Cardiac muscle cell (in vitro differentiated cells and primary cell): ENCODE results near the gene SPATA9. TPM values are rescaled to one million over a fixed set of nuclear protein-coding genes. Genes with fewer than 3 reads are reported as not detected.
A peak's percentile ranks its signal among the peaks of the same experiment; 100 is the strongest.
"Not testable (repeated sequence)": the region's sequence is repeated elsewhere in the genome, so short reads cannot be mapped to it uniquely, and the experiment has no call there.

ENCODE experiments used
- DNase-seq, 2 donors: peaks; one replicate each; pipeline versions ENCODE4 v3.0.0 to v3.0.0-alpha.2; 2010 to 2017; ENCODE audit warnings: low read depth in 1 of 2, low spot score in 1 of 2
- H3K27ac ChIP-seq: fragments of 200-600 bp; sonication (generic); 2 replicates; pipeline ENCODE4 v1.5.1; 2016
- H3K27me3 ChIP-seq: fragments of 200-600 bp; sonication (generic); 2 replicates; pipeline ENCODE4 v1.6.0; 2016; ENCODE audit warnings: control low read depth
- H3K36me3 ChIP-seq: fragments of 200-600 bp; sonication (generic); 2 replicates; pipeline ENCODE4 v1.5.1; 2016; ENCODE audit warnings: control low read depth
- H3K4me1 ChIP-seq: fragments of 200-600 bp; sonication (generic); 2 replicates; pipeline ENCODE4 v1.8.1; 2017; ENCODE audit warnings: low read depth, mild to moderate bottlenecking, mixed run types
- H3K4me3 ChIP-seq: fragments of 200-600 bp; sonication (generic); 2 replicates; pipeline ENCODE4 v1.5.1; 2016; ENCODE audit warnings: mild to moderate bottlenecking
- H3K9me3 ChIP-seq: fragments of 200-600 bp; sonication (generic); 2 replicates; pipeline ENCODE4 v1.5.1; 2017; ENCODE audit warnings: low read depth, mild to moderate bottlenecking, control low read depth
- CTCF ChIP-seq: IDR thresholded peaks from 2 replicates; pipeline ENCODE4 v1.5.1; 2012; ENCODE audit warnings: low read depth, mild to moderate bottlenecking, low read length
- polyA plus RNA-seq: library from polyadenylated mRNA; unstranded; fragments of >200 nt; fragmentation: Nextera tagmentation; extraction: Ambion mirVana; gene quantifications from 2 replicates; pipeline ENCODE4 v1.2.1, GENCODE V29; 2016
- total RNA-seq: library from RNA; depleted of rRNA; stranded (reverse); fragments of >200 nt; gene quantifications from 2 replicates; pipeline ENCODE4 v1.2.3, GENCODE V29; 2016

SPATA9 gene
- total and polyA plus RNA-seq, 2 experiments from 2014 or later, result 0.45 to 1.3 TPM

DNA sequence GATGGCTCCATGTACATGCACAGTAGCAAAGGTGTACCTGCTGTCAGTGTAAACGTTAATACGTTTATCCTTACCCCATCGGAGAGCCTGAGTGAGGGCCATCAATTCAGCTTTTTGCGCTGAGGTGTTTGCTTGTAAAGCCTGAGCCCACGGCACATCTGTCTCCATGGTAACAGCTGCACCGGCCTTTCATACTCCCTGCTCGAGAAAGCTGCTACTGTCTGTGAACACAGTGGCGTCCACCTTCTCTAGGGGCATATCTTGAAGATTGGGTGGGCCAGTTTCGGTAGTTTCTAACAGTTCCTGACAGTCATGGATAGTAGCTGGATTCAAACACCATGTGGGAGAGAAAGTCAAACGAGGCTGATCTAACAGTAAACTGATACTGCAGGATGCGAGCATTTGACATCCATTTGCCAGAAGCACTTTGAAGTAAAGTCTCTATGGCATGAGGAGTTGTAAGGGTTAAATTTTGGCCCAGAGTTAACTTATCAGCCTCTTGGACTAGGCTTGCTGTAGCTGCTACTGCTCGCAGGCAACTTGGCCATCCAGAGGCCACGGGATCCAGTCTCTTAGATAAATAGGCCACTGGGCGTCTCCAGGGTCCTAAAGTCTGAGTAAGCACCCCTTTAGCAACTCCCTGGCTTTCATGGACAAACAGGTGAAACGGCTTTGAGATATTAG, 27.3 kb upstream of the SPATA9 start:
- TF ChIP-seq CTCF, result no peak
- H3K4me3 ChIP-seq, result peak overlapping the region; percentile 26
- no peaks in the 10 kb centered on the region for H3K9me3 ChIP-seq
- peaks cover 52% of the 10 kb centered on the region for H3K4me1 ChIP-seq
- H3K27ac ChIP-seq, result peak overlapping the region; percentile 96
- DNase-seq, result peak; percentile 60 to 90
- H3K27me3 ChIP-seq, result no peaks in the 10 kb centered on the region
- no peaks in the 10 kb centered on the region for H3K36me3 ChIP-seq

DNA sequence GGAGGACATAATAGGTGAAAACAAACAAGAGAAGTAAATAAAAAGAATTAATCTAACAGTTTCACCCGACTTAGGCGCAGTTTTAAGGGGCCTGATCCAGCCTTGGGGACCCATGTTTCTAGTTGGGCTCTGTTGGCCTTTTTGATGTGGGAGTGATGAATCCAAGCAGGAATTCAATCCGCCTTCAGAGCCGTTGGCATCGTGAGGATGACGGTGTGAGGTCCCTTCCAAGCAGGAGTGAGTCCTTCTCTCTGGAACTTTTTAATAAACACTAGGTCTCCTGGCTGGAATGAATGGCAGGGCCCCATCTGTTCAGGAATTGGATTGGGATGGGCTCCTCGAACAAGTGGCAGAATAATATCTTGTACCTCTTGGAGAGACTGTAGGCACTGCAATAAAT, 26.1 kb upstream of the SPATA9 start:
- H3K27ac ChIP-seq, result peak overlapping the region; percentile 96
- TF ChIP-seq CTCF, result no peak
- no peak for DNase-seq
- H3K4me3 ChIP-seq, result no peak overlapping the region
- H3K4me1 ChIP-seq, result peaks cover 45% of the 10 kb centered on the region
- no peaks in the 10 kb centered on the region for H3K27me3 ChIP-seq
- H3K36me3 ChIP-seq, result no peaks in the 10 kb centered on the region
- no peaks in the 10 kb centered on the region for H3K9me3 ChIP-seq

DNA sequence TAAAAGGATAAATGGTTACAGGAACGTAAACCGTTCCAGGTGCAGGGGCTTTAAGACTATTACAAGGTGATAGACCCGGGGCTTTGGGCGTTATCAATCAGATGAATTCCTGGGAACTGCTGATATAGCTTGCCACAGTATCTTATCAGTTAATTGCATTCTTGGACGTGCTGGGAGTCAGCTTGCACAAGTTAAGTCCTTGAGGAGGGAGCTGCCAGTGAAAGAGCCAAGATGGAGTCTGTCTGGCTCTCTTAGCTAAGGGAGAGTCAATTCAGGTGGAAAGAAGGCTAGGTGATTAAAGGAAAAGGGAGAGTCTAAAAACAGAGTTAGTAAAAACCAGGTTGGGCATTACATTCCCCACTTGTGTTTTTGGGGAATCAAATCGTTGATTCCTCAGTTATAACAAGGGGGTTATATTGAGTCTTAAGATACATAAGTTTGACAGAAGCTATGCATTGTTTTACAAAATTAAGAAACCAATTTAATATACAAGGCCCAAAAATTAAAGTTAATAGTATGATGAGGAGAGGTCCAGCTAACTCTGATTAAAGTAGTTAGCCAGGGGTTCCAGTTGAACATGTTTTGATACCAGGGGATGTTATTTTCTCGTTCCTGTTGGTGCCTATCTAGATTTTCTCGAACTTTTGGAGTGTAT, 24.9 kb upstream of the SPATA9 start:
- H3K9me3 ChIP-seq, H3K36me3 ChIP-seq, DNase-seq, H3K4me3 ChIP-seq, H3K27me3 ChIP-seq: not testable (repeated sequence)
- Histone ChIP-seq H3K4me1 (peaks cover 39% of the 10 kb centered on the region), H3K27ac (peak overlapping the region; percentile 96)

- Histone ChIP-seq H3K27ac (peak overlapping the region; percentile 52), H3K9me3 (no peaks in the 10 kb centered on the region), H3K36me3 (no peaks in the 10 kb centered on the region), H3K4me1 (peaks cover 35% of the 10 kb centered on the region), H3K4me3 (no peak overlapping the region), H3K27me3 (no peaks in the 10 kb centered on the region)
- no peak for DNase-seq
- no peak for TF ChIP-seq CTCF
Measured at GRCh38 chr5:95707055-95707454, 24.3 kb upstream of the SPATA9 start.

DNA sequence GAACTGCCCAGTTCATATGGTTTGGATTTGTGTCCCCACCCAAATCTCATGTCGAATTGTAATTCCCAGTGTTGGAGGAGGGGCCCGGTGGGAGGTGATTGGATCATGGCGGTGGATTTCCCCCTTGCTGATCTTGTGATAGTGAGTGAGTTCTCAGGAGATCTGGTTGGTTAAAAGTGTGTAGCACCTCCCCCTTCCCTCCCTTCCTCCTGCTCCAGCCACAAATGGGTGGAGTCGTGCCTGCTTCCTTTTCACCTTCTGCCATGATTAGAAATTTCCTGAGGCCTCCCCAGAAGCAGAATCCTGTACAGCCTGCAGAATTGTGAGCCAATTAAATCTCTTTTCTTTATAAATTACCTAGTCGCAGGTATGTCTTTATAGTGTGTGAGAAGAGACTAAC, 23.4 kb upstream of the SPATA9 start:
- H3K27ac ChIP-seq, H3K4me3 ChIP-seq, H3K9me3 ChIP-seq, H3K27me3 ChIP-seq, H3K36me3 ChIP-seq, DNase-seq: not testable (repeated sequence)
- H3K4me1 ChIP-seq, result peaks cover 35% of the 10 kb centered on the region

DNA sequence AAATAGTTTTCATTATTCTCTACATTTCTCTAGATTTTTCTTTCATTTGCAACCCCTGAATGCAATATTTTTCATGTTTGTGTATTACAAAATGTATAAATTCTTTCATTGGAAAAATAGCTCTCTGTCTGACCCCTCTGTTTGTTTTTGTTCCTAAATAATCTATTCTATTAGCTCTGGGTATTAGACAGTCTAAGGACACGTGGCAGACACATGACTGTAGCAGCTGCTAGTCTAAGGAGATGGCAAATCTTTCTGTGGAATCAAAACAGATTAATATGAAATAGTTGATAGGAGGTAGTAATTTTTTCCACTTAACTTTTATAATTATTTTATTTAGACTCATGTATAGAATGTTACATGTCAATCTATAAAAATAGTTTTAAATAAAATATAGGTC, 21.4 kb upstream of the SPATA9 start:
- H3K4me1 ChIP-seq, result peaks cover 25% of the 10 kb centered on the region
- no peaks in the 10 kb centered on the region for H3K36me3 ChIP-seq
- H3K4me3 ChIP-seq, result no peak overlapping the region
- DNase-seq, result no peak
- no peaks in the 10 kb centered on the region for H3K9me3 ChIP-seq
- H3K27me3 ChIP-seq, result no peaks in the 10 kb centered on the region
- no peak for TF ChIP-seq CTCF
- H3K27ac ChIP-seq, result no peak overlapping the region
